ENCODE measurements around the gene GNAQ. TPM values are rescaled to one million over a fixed set of nuclear protein-coding genes. Genes with fewer than 3 reads are reported as not detected.

GNAQ gene
- total RNA-seq, 1 experiment from 2014 or later = 38.2 TPM

DNA sequence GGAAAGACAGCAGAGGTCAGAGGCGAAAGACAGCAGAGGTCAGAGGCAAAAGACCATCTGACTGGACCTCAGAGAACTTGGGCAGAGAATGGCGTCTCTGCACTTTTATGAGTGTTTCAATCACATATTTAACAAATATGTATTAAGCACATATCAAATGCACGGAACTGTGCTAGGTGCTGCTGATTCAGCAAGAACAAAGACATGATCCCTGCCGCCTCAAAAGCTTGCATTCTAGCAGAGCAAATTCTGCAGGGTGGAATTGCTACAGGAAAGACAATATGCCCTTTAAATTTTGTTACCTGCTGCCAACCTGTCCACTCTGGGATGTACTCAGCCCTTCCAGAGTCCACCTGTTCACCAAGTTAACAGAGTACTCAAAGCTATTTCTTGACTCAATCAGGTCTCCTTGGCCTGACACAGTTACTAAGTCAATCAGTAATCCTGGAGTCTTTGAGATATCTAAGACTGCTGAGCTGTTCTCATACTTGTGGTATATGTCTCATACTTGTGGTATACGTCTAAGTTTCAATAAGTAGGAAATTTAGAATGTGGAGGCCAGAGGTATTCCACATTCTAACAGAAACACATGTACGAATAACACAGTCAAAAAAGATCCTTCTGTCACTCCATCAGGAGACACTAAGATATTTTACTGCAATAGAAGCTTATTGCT, 131.8 kb downstream of the GNAQ start:
- intact Hi-C loops (cut with micrococcal nuclease) = no loop called here
- H3K27ac Mint-ChIP-seq (ENCODE audit: low read depth, unreplicated experiment) = no peak overlapping the region
- H3K27me3 Mint-ChIP-seq (ENCODE audit: insufficient read depth, unreplicated experiment) = no peaks in the 10 kb centered on the region
- POLR2A ChIA-PET = interaction anchor here (1.2 kb wide), 1 partner anchor 16 kb away, joined by 4 read pairs; no protein-coding TSS in a partner anchor
- H3K9me3 Mint-ChIP-seq (ENCODE audit: unreplicated experiment) = no peaks in the 10 kb centered on the region
- DNase-seq (ENCODE audit: unreplicated experiment) = no peak
- peaks cover 9% of the 10 kb centered on the region for H3K36me3 Mint-ChIP-seq (ENCODE audit: insufficient read depth, unreplicated experiment)
- no peak overlapping the region for H3K4me3 Mint-ChIP-seq (ENCODE audit: unreplicated experiment)
- BruUV-seq (replicated peaks) = no TSS peak
- H3K4me1 Mint-ChIP-seq (ENCODE audit: insufficient read depth, unreplicated experiment) = peaks cover 6% of the 10 kb centered on the region
- CTCF ChIA-PET = interaction anchor here (0.6 to 1.2 kb wide), 4 partner anchors 8 to 140 kb away, joined by 3 to 5 read pairs (median 3); no protein-coding TSS in a partner anchor
- TF ChIP-seq CTCF (IDR thresholded peaks at IDR 0.05; ENCODE audit: unreplicated experiment) = no peak

DNA sequence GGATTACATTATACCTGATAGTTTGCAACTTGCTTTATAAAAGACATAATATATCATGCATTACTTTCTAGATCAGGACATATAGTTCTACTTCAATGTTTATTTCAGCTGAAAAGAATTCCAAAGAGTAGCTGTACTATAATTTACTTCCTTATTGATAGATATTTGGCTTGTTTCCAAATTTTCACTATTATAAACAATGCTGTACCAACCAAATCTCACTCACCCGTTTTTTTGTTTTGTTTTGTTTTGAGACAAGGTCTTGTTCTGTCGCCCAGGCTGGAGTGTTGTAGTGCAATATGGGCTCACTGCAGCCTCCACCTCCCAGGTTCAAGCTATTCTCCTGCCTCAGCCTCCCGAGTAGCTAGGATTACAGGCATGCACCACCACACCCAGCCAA, 132.7 kb downstream of the GNAQ start:
- TF ChIP-seq CTCF (IDR thresholded peaks at IDR 0.05; ENCODE audit: unreplicated experiment) = no peak
- H3K27me3 Mint-ChIP-seq (ENCODE audit: insufficient read depth, unreplicated experiment) = no peaks in the 10 kb centered on the region
- no peaks in the 10 kb centered on the region for H3K9me3 Mint-ChIP-seq (ENCODE audit: unreplicated experiment)
- H3K36me3 Mint-ChIP-seq (ENCODE audit: insufficient read depth, unreplicated experiment) = peaks cover 9% of the 10 kb centered on the region
- H3K27ac Mint-ChIP-seq (ENCODE audit: low read depth, unreplicated experiment) = no peak overlapping the region
- CTCF ChIA-PET = interaction anchor here (0.6 to 0.7 kb wide), 2 partner anchors 11 to 141 kb away, joined by 3 to 5 read pairs; no protein-coding TSS in a partner anchor
- DNase-seq (ENCODE audit: unreplicated experiment) = no peak
- intact Hi-C loops (cut with micrococcal nuclease) = no loop called here
- no peak overlapping the region for H3K4me3 Mint-ChIP-seq (ENCODE audit: unreplicated experiment)
- no TSS peak for BruUV-seq (replicated peaks)
- POLR2A ChIA-PET = interaction anchor here (1.2 kb wide), 1 partner anchor 15 kb away, joined by 4 read pairs; no protein-coding TSS in a partner anchor
- H3K4me1 Mint-ChIP-seq (ENCODE audit: insufficient read depth, unreplicated experiment) = peaks cover 6% of the 10 kb centered on the region

DNA sequence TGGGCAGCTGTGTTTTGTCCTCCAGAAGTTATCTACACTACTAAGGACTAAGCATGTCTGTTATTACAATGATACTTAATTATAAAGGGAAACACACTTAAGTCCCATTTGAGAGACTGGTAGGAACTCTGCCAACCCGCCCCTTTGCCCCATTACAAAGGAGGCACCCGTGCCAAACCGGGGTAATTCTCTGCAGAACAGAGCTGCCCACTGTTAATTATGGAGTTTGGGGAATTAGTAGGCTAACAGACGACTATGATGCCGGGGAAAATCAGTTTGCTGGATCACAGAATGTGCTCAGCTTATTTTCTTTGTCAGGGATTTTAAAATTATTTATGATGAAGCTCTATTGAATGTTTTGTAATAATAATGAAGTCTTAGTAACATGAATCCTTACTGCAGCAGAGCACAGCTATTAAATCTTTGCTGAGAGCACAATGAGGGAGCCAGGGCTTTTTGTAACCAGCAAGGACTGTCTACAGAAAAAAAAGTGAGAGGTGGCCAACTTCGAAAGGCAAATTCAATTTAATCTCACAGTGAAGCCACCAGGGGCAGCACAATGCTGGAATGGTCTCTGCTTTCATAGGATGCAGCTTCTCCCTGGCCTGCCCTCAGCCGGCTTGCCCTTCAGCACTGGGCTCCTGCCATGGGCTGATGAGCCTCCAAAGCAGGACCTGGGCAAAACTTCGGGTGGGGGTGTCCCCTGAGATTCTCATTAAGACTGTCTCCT, 134.5 kb downstream of the GNAQ start:
- no peak for DNase-seq (ENCODE audit: unreplicated experiment)
- peaks cover 9% of the 10 kb centered on the region for H3K36me3 Mint-ChIP-seq (ENCODE audit: insufficient read depth, unreplicated experiment)
- CTCF ChIA-PET = interaction anchor here (0.7 to 2.5 kb wide), 7 partner anchors 10 to 139 kb away, joined by 3 to 10 read pairs (median 3); no protein-coding TSS in a partner anchor
- H3K4me1 Mint-ChIP-seq (ENCODE audit: insufficient read depth, unreplicated experiment) = peaks cover 6% of the 10 kb centered on the region
- no TSS peak for BruUV-seq (replicated peaks)
- H3K27me3 Mint-ChIP-seq (ENCODE audit: insufficient read depth, unreplicated experiment) = no peaks in the 10 kb centered on the region
- TF ChIP-seq CTCF (IDR thresholded peaks at IDR 0.05; ENCODE audit: unreplicated experiment) = no peak
- H3K9me3 Mint-ChIP-seq (ENCODE audit: unreplicated experiment) = no peaks in the 10 kb centered on the region
- intact Hi-C loops (cut with micrococcal nuclease) = no loop called here
- H3K4me3 Mint-ChIP-seq (ENCODE audit: unreplicated experiment) = no peak overlapping the region
- no peak overlapping the region for H3K27ac Mint-ChIP-seq (ENCODE audit: low read depth, unreplicated experiment)
- POLR2A ChIA-PET = interaction anchor here (0.6 to 1.2 kb wide), 4 partner anchors 8 to 114 kb away, joined by 3 to 4 read pairs (median 3); no protein-coding TSS in a partner anchor

All from MCF 10A (cell line).